ENCODE results near the gene TRIM24. TPM values are rescaled to one million over a fixed set of nuclear protein-coding genes. Genes with fewer than 3 reads are reported as not detected.

The TRIM24 gene
- total RNA-seq, 2 donors from 2014 or later, result 4.7 to 9.1 TPM

- H3K4me1 ChIP-seq (ENCODE audit: control insufficient read depth in 1 of 2, low read depth in 2 of 2), result peaks cover 0 to 1% of the 10 kb centered on the region in 2 donors
- H3K27ac ChIP-seq, result no peak overlapping the region
- DNase-seq (ENCODE audit: low spot score) (no peak), ATAC-seq (ENCODE audit: insufficient number of reproducible peaks, low FRiP score, low read depth) (no peak)
- H3K36me3 ChIP-seq, result peaks cover 17% of the 10 kb centered on the region
- H3K9me3 ChIP-seq, result no peaks in the 10 kb centered on the region
- no peak overlapping the region for H3K4me3 ChIP-seq
- no peak for TF ChIP-seq CTCF (IDR thresholded peaks at IDR 0.05)
- H3K27me3 ChIP-seq (replicated peaks; ENCODE audit: insufficient read depth), result no peaks in the 10 kb centered on the region
Observed at GRCh38 chr7:138519061-138519798, 59.2 kb downstream of the TRIM24 start.

GRCh38 chr7:138520742-138521141 is 60.7 kb downstream of the TRIM24 start:
- no peaks in the 10 kb centered on the region for H3K9me3 ChIP-seq
- ATAC-seq (ENCODE audit: insufficient number of reproducible peaks, low FRiP score, low read depth) (no peak), DNase-seq (ENCODE audit: low spot score) (no peak)
- H3K36me3 ChIP-seq, result peaks cover 20% of the 10 kb centered on the region
- H3K27ac ChIP-seq, result no peak overlapping the region
- H3K4me1 ChIP-seq (ENCODE audit: control insufficient read depth in 1 of 2, low read depth in 2 of 2), result no peaks in the 10 kb centered on the region
- TF ChIP-seq CTCF (IDR thresholded peaks at IDR 0.05), result no peak
- H3K27me3 ChIP-seq (replicated peaks; ENCODE audit: insufficient read depth), result no peaks in the 10 kb centered on the region
- no peak overlapping the region for H3K4me3 ChIP-seq

- H3K36me3 ChIP-seq, result peaks cover 22% of the 10 kb centered on the region
- no peaks in the 10 kb centered on the region for H3K4me1 ChIP-seq (ENCODE audit: control insufficient read depth in 1 of 2, low read depth in 2 of 2)
- H3K27ac ChIP-seq, result no peak overlapping the region
- H3K4me3 ChIP-seq, result no peak overlapping the region
- DNase-seq (ENCODE audit: low spot score), result no peak
- ATAC-seq (ENCODE audit: insufficient number of reproducible peaks, low FRiP score, low read depth), result no peak
- no peaks in the 10 kb centered on the region for H3K27me3 ChIP-seq (replicated peaks; ENCODE audit: insufficient read depth)
- H3K9me3 ChIP-seq, result peaks cover 7% of the 10 kb centered on the region
- no peak for TF ChIP-seq CTCF (IDR thresholded peaks at IDR 0.05)
Observed at GRCh38 chr7:138521837-138522461, 61.9 kb downstream of the TRIM24 start.

DNA sequence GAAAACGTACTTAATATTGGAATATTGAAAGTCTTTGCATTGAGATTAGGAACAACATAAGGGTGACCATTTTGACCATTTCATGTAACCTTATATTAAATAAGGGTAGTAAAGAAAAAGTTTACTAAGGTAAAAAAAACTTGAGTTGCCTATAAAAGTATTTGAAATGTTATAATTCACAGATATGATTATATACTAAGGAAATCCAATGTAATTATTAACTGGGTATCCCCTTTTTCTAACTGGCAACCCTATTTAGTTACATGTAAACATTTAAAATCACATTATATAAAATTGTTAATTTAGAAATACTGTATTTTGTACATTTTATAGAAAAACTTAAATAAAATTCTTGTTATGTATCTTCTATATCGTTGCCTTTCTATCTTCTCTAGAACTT is 64.2 kb downstream of the TRIM24 start:
- H3K27ac ChIP-seq, result no peak overlapping the region
- no peaks in the 10 kb centered on the region for H3K4me1 ChIP-seq (ENCODE audit: control insufficient read depth in 1 of 2, low read depth in 2 of 2)
- peaks cover 24% of the 10 kb centered on the region for H3K9me3 ChIP-seq
- peaks cover 28% of the 10 kb centered on the region for H3K36me3 ChIP-seq
- no peak for DNase-seq (ENCODE audit: low spot score)
- TF ChIP-seq CTCF (IDR thresholded peaks at IDR 0.05), result no peak
- no peaks in the 10 kb centered on the region for H3K27me3 ChIP-seq (replicated peaks; ENCODE audit: insufficient read depth)
- no peak for ATAC-seq (ENCODE audit: insufficient number of reproducible peaks, low FRiP score, low read depth)
- no peak overlapping the region for H3K4me3 ChIP-seq

- Histone ChIP-seq H3K4me3 (no peak overlapping the region), H3K27me3 (replicated peaks; ENCODE audit: insufficient read depth) (no peaks in the 10 kb centered on the region), H3K4me1 (ENCODE audit: control insufficient read depth in 1 of 2, low read depth in 2 of 2) (no peaks in the 10 kb centered on the region), H3K27ac (no peak overlapping the region), H3K9me3 (peaks cover 26% of the 10 kb centered on the region), H3K36me3 (peaks cover 16% of the 10 kb centered on the region)
- DNase-seq (ENCODE audit: low spot score), result no peak
- no peak for ATAC-seq (ENCODE audit: insufficient number of reproducible peaks, low FRiP score, low read depth)
- TF ChIP-seq CTCF (IDR thresholded peaks at IDR 0.05), result no peak
Observed at GRCh38 chr7:138525757-138526156, 65.7 kb downstream of the TRIM24 start.

Measured in thoracic aorta (tissue), 2 donors.